Kidney (tissue), 22 donors: Measurements from ENCODE around the gene ACVRL1. TPM values are rescaled to one million over a fixed set of nuclear protein-coding genes. Genes with fewer than 3 reads are reported as not detected.

Experiments used
- DNase-seq, 5 donors: peaks; one replicate each; pipeline ENCODE4 v3.0.0-alpha.2; 2013 to 2020
- FAIRE-seq: peaks from 2 replicates; lab custom pipeline; 2012; peaks lifted over from hg19 to GRCh38; lab: Jason Lieb, UNC
- H3K27ac ChIP-seq, 2 donors: one replicate each; pipeline ENCODE4 v1.7.0; 2013; ENCODE audit warnings: low read depth in 2 of 2, low read length in 2 of 2, inconsistent platforms in 1 of 2
- H3K27me3 ChIP-seq: one replicate; pipeline ENCODE4 v1.7.1; 2013; ENCODE audit warnings: low read length, inconsistent platforms; ENCODE audit not compliant: control insufficient read depth, insufficient read depth
- H3K36me3 ChIP-seq, 3 donors: one replicate each; pipeline versions ENCODE4 v1.7.0 to v1.7.1; 2013; ENCODE audit warnings: low read length in 3 of 3, control low read depth in 1 of 3, inconsistent platforms in 1 of 3; ENCODE audit not compliant: insufficient read depth in 3 of 3, control insufficient read depth in 2 of 3
- H3K4me1 ChIP-seq, 3 donors: one replicate each; pipeline versions ENCODE4 v1.7.0 to v1.7.1; 2013; ENCODE audit warnings: low read length in 3 of 3, inconsistent platforms in 1 of 3, low read depth in 1 of 3; ENCODE audit not compliant: control insufficient read depth in 2 of 3, insufficient read depth in 2 of 3
- H3K4me3 ChIP-seq, 3 donors: one replicate each; pipeline versions ENCODE4 v1.7.0 to v1.8.1; 2013; ENCODE audit warnings: low read length in 3 of 3, control low read depth in 1 of 3, inconsistent platforms in 1 of 3
- H3K9ac ChIP-seq, 3 donors: one replicate each; pipeline versions ENCODE4 v1.7.0 to v1.7.1; 2013; ENCODE audit warnings: low read length in 3 of 3, control low read depth in 1 of 3, inconsistent platforms in 1 of 3
- H3K9me3 ChIP-seq, 3 donors: one replicate each; pipeline versions ENCODE4 v1.7.0 to v1.7.1; 2013; ENCODE audit warnings: low read length in 3 of 3, control low read depth in 1 of 3, inconsistent platforms in 1 of 3; ENCODE audit not compliant: control insufficient read depth in 2 of 3, insufficient read depth in 1 of 3
- intact Hi-C: fragments of 100-400 bp; cut with DNase I; formaldehyde crosslinking; loops from one replicate; pipeline ENCODE4 v1.11.1; 2022
- long read RNA-seq, 10 donors: library from polyadenylated mRNA in 1 of 10; unstranded in 1 of 10; transcript quantifications; one replicate each; pipeline ENCODE4 v2.0.0 and lab custom pipeline, GENCODE V29; 2021 to 2026
- polyA plus RNA-seq: library from polyadenylated mRNA; stranded (reverse); fragments of 350-450 nt; fragmentation: Illumina TruSeq; extraction: RNeasy Lipid Tissue Mini Kit (QIAGEN cat#74804); gene quantifications from one replicate; pipeline ENCODE4 v1.2.3, GENCODE V29; 2014; ENCODE audit warnings: low read depth, low replicate concordance; ENCODE audit not compliant: insufficient read depth
- total RNA-seq: library from RNA; stranded (reverse); fragmentation: NEBNext Ultra II Directional; extraction: Animal tissue kit (Norgen Biotek cat#: 25700); gene quantifications from one replicate; pipeline ENCODE4 v1.2.1, GENCODE V29; 2021
- TF ChIP-seq, protein P1 (sequence below): IDR thresholded peaks from 3 replicates; pipeline ENCODE4 v1.5.1; 2012; ENCODE audit warnings: mild to moderate bottlenecking, moderate library complexity, borderline replicate concordance; ENCODE audit not compliant: insufficient read depth; ENCODE audit errors: extremely low read depth
- donor health status: control.
- donor health status: control.
- donor health status: control.
- donor health status: control.
- donor health status: control.
- donor health status: DM: yes; HTN: yes; CAD: no.
- donor health status: Normal renal cell carcinoma (clear cell type).

ACVRL1 gene
- total RNA-seq (88.4 TPM), polyA plus RNA-seq (29.1 TPM)
- long read RNA-seq, donor 1, partial matches to known transcripts, result 0 of 3 reads
- long read RNA-seq, donor 1, other reads (novel, unspliced or antisense), result 0 of 3 reads
- long read RNA-seq, donor 2, partial matches to known transcripts, result 10 of 13 reads
- long read RNA-seq, donor 2, other reads (novel, unspliced or antisense), result 0 of 13 reads
- long read RNA-seq, donor 3, partial matches to known transcripts, result 0 of 1 reads
- long read RNA-seq, donor 3, other reads (novel, unspliced or antisense), result 0 of 1 reads
- long read RNA-seq, donor 4, partial matches to known transcripts, result 0 of 1 reads
- long read RNA-seq, donor 4, other reads (novel, unspliced or antisense), result 0 of 1 reads
- long read RNA-seq, donor 5, result 0 reads
- long read RNA-seq, donor 6, partial matches to known transcripts, result 0 of 2 reads
- long read RNA-seq, donor 6, other reads (novel, unspliced or antisense), result 0 of 2 reads
- long read RNA-seq, donor 7, full-length matches to known transcripts, result 17 of 45 reads
- long read RNA-seq, donor 7, partial matches to known transcripts, result 7 of 45 reads
- long read RNA-seq, donor 7, other reads (novel, unspliced or antisense), result 21 of 45 reads
- long read RNA-seq, donor 8, partial matches to known transcripts, result 0 of 2 reads
- long read RNA-seq, donor 8, other reads (novel, unspliced or antisense), result 0 of 2 reads
- long read RNA-seq, donor 9, partial matches to known transcripts, result 0 of 4 reads
- long read RNA-seq, donor 9, other reads (novel, unspliced or antisense), result 0 of 4 reads
- long read RNA-seq, donor 10, partial matches to known transcripts, result 7 of 10 reads
- long read RNA-seq, donor 10, other reads (novel, unspliced or antisense), result 0 of 10 reads

DNA sequence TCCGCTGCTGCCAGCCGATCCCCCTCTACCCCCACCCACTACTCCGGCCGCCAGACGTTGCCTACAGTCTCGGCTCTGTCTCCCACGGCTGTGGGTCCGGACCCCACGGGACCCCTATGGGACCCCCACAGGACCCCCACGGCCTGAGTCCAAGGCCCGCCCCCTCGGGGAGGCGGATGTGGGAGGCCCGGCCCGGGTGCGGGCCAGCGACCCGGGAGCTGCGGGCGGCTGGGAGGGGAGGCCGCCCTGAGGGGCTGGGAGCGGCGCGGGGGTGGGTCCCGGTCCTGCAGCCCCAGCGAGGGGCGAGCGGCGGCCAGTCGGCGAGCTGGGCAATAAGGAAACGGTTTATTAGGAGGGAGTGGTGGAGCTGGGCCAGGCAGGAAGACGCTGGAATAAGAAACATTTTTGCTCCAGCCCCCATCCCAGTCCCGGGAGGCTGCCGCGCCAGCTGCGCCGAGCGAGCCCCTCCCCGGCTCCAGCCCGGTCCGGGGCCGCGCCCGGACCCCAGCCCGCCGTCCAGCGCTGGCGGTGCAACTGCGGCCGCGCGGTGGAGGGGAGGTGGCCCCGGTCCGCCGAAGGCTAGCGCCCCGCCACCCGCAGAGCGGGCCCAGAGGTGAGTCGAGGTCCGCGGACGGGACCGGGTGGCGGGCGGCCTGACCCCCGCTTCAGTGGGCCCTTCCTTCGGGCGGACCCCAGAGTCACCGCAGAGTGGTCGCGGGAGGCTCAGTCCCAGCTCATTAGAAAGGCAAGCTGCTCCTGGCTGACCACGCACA lies at the start of gene ACVRL1:
Gene ACVRL1 (plus strand): TSS at position 422 of the 773 bp plus-strand sequence. CDS start 4,971 bp downstream, outside the sequence.
- Histone ChIP-seq H3K4me1 (peaks cover 5 to 20% (median 12%) of the 10 kb centered on the region in 3 donors), H3K27me3 (no peaks in the 10 kb centered on the region), H3K9ac (peak within 1 kb of the TSS; percentile 53 to 63 (median 57)), H3K27ac (peak within 1 kb of the TSS; percentile 66 to 91), H3K4me3 (peak within 1 kb of the TSS; percentile 76 to 83 (median 77)), H3K9me3 (no peaks in the 10 kb centered on the region), H3K36me3 (no peaks in the 10 kb centered on the region)
- FAIRE-seq (no peak), DNase-seq (peak in 3 of 5 donors; percentile 40 to 80 (median 77))
- TF ChIP-seq, protein P1, sequence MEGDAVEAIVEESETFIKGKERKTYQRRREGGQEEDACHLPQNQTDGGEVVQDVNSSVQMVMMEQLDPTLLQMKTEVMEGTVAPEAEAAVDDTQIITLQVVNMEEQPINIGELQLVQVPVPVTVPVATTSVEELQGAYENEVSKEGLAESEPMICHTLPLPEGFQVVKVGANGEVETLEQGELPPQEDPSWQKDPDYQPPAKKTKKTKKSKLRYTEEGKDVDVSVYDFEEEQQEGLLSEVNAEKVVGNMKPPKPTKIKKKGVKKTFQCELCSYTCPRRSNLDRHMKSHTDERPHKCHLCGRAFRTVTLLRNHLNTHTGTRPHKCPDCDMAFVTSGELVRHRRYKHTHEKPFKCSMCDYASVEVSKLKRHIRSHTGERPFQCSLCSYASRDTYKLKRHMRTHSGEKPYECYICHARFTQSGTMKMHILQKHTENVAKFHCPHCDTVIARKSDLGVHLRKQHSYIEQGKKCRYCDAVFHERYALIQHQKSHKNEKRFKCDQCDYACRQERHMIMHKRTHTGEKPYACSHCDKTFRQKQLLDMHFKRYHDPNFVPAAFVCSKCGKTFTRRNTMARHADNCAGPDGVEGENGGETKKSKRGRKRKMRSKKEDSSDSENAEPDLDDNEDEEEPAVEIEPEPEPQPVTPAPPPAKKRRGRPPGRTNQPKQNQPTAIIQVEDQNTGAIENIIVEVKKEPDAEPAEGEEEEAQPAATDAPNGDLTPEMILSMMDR, result no peak
- intact Hi-C loops, result no loop called here

DNA sequence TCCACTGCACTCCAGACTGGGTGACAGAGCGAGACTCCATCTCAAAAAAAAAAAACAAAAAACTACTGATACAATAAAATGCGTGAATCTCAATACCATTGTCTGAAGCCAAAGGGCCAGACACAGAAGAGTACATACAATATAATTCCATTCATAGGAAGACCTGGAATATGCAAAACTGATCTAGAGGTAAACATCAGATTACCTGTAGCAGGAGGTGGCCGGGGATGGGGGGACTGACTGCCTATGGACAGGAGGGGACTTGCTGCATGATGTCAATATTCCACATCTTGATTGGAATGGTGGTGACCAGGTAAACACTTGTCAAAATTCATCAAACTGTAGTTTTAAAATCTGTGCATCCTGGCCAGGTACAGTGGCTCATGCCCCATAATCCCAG lies 46.3 kb upstream of the ACVRL1 start:
- DNase-seq (no peak), FAIRE-seq (no peak)
- Histone ChIP-seq H3K4me3 (no peak overlapping the region), H3K27ac (no peak overlapping the region), H3K9ac (no peak overlapping the region), H3K36me3 (no peaks in the 10 kb centered on the region), H3K27me3 (no peaks in the 10 kb centered on the region), H3K4me1 (peaks cover 0 to 23% (median 0%) of the 10 kb centered on the region in 3 donors), H3K9me3 (no peaks in the 10 kb centered on the region)
- TF ChIP-seq, protein P1, result no peak
- intact Hi-C loops, result no loop called here

- Histone ChIP-seq H3K36me3 (no peaks in the 10 kb centered on the region), H3K9ac (peak overlapping the region in 1 of 3 donors; percentile 10), H3K4me3 (peak overlapping the region in 1 of 3 donors; percentile 49), H3K27me3 (no peaks in the 10 kb centered on the region), H3K9me3 (no peaks in the 10 kb centered on the region), H3K4me1 (peaks cover 0 to 19% (median 0%) of the 10 kb centered on the region in 3 donors), H3K27ac (peak overlapping the region; percentile 60 to 71)
- DNase-seq (no peak), FAIRE-seq (no peak)
- TF ChIP-seq, protein P1, result no peak
- intact Hi-C loops, result no loop called here
These were observed 44.4 kb upstream of the ACVRL1 start for GRCh38 chr12:51862947-51863346.
